Natural killer cell (primary cell): ENCODE data around the gene RPL19. TPM values are rescaled to one million over a fixed set of nuclear protein-coding genes. Genes with fewer than 3 reads are reported as not detected.

Experiments used
- ATAC-seq, 3 donors: fragments of 150-1000 bp in 2 of 3; fragments of 200-7000 bp in 1 of 3; cut with Tn5 transposase; 1 replicate in 1 of 3; 2 replicates in 2 of 3; pipeline ENCODE4 v1.10.0; 2021; ENCODE audit warnings: mild to moderate bottlenecking in 2 of 3, moderate library complexity in 2 of 3
- DNase-seq, 2 donors: peaks; one replicate each; pipeline versions ENCODE4 v3.0.0 to v3.0.0-alpha.2; 2013 to 2021; ENCODE audit warnings: mixed read lengths in 1 of 2
- H3K27ac ChIP-seq: one replicate; pipeline ENCODE4 v1.5.1; 2013; ENCODE audit warnings: mild to moderate bottlenecking, low read length
- H3K27me3 ChIP-seq: one replicate; pipeline ENCODE4 v1.6.1; 2013; ENCODE audit warnings: low read length; ENCODE audit not compliant: control insufficient read depth, insufficient read depth
- H3K36me3 ChIP-seq: one replicate; pipeline ENCODE4 v1.6.1; 2013; ENCODE audit warnings: low read length; ENCODE audit not compliant: control insufficient read depth, insufficient read depth
- H3K4me1 ChIP-seq: one replicate; pipeline ENCODE4 v1.6.1; 2013; ENCODE audit warnings: low read length; ENCODE audit not compliant: control insufficient read depth, insufficient read depth
- H3K4me3 ChIP-seq: one replicate; pipeline ENCODE4 v1.5.1; 2013; ENCODE audit warnings: low read length
- H3K9me3 ChIP-seq: one replicate; pipeline ENCODE4 v1.6.1; 2013; ENCODE audit warnings: low read length; ENCODE audit not compliant: control insufficient read depth, insufficient read depth
- H3K27ac Mint-ChIP-seq, 2 donors: one replicate each; pipeline ENCODE4 v1.8.0; 2022; ENCODE audit warnings: mild to moderate bottlenecking in 2 of 2, mixed read lengths in 2 of 2, moderate library complexity in 1 of 2
- H3K27me3 Mint-ChIP-seq, 2 donors: one replicate each; pipeline ENCODE4 v1.8.0; 2022; ENCODE audit warnings: low read depth in 2 of 2, mixed read lengths in 2 of 2
- H3K36me3 Mint-ChIP-seq: one replicate; pipeline ENCODE4 v1.8.0; 2022; ENCODE audit warnings: mixed read lengths
- H3K4me1 Mint-ChIP-seq, 2 donors: one replicate each; pipeline ENCODE4 v1.8.0; 2022; ENCODE audit warnings: mixed read lengths in 2 of 2
- H3K4me3 Mint-ChIP-seq: one replicate; pipeline ENCODE4 v1.8.0; 2022; ENCODE audit warnings: mild to moderate bottlenecking, moderate library complexity, mixed read lengths
- H3K9me3 Mint-ChIP-seq, 2 donors: one replicate each; pipeline ENCODE4 v1.8.0; 2022; ENCODE audit warnings: mixed read lengths in 2 of 2
- CTCF ChIP-seq: fragments of 200-600 bp; IDR thresholded peaks from one replicate; pipeline ENCODE4 v1.8.0; 2022; ENCODE audit warnings: antibody characterized with exemption
- WGBS: methylation state at CpG from one replicate; pipeline ENCODE4 v1.1.7; 2013; ENCODE audit warnings: missing lambda C conversion rate; ENCODE audit not compliant: insufficient coverage; 5-methylcytosine and 5-hydroxymethylcytosine counted together
- intact Hi-C: fragments of 100-400 bp; cut with micrococcal nuclease; formaldehyde crosslinking; loops from one replicate; pipeline ENCODE4 v1.14.2; 2022
- total RNA-seq, 4 donors: library from RNA; stranded (reverse); fragments of 120-200 nt in 1 of 4; gene quantifications; one replicate each; pipeline versions ENCODE4 v1.2.3 to v1.2.4, GENCODE V29; 2013 to 2022

RPL19 gene
- total RNA-seq, 3 donors from 2014 or later (not counting 1 experiment from before 2014, with no cell fraction given) = 1,182 to 1,484 (median 1,482) TPM

DNA sequence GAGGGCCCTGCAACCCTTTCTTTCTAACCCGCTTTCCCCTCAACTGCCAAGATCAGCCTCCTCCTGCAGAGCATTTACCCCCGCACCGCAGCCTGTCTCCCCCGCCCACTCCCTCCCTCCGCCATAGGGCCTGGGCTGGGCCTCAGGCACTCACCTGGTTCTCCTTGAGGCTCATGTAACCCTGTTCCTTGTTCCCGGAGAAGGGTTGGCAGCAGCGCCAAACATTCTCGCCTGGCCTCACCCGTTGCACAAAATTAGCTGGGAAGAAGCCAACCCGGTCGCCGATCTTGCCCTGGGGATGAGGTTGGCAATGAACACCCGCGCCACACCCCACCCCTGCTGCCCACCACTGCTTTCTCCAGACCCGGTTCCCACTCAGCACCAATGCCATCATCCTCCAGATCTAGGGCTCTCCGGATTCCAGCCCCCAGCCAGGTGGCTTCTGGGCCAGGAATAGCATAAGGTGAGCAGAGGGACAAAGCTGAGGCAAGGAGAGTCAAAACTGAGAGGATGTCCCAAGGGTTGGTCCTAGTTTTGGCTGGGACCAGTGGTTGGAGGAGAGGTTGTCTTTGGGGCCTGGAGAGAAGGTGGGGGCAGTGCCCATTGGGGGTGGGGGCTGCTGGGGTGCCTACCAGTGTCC, 12.9 kb downstream of the RPL19 start:
- DNase-seq = no peak
- Mint-ChIP-seq H3K4me3 (no peak overlapping the region), H3K4me1 (peaks cover 0 to 15% of the 10 kb centered on the region in 2 donors), H3K9me3 (no peaks in the 10 kb centered on the region), H3K27me3 (peaks cover 14 to 29% of the 10 kb centered on the region in 2 donors), H3K27ac (no peak overlapping the region), H3K36me3 (no peaks in the 10 kb centered on the region)
- no peak overlapping the region for H3K4me3 ChIP-seq
- no peaks in the 10 kb centered on the region for H3K9me3 ChIP-seq
- peaks cover 10% of the 10 kb centered on the region for H3K27me3 ChIP-seq
- no peak for ATAC-seq
- no peak for TF ChIP-seq CTCF
- H3K36me3 ChIP-seq = no peaks in the 10 kb centered on the region
- intact Hi-C loops = no loop called here
- no peak overlapping the region for H3K27ac ChIP-seq
- peaks cover 28% of the 10 kb centered on the region for H3K4me1 ChIP-seq
- 88% methylated on average over 16 of the region's 16 CpGs for WGBS

GRCh38 chr17:39213852-39214251, 13.8 kb downstream of the RPL19 start:
- Histone ChIP-seq H3K4me1 (peaks cover 19% of the 10 kb centered on the region), H3K9me3 (no peaks in the 10 kb centered on the region), H3K36me3 (no peaks in the 10 kb centered on the region), H3K4me3 (no peak overlapping the region), H3K27me3 (peaks cover 10% of the 10 kb centered on the region), H3K27ac (no peak overlapping the region)
- DNase-seq = no peak
- Mint-ChIP-seq H3K27me3 (peaks cover 16 to 30% of the 10 kb centered on the region in 2 donors), H3K27ac (no peak overlapping the region), H3K4me1 (peaks cover 0 to 18% of the 10 kb centered on the region in 2 donors), H3K36me3 (no peaks in the 10 kb centered on the region), H3K9me3 (no peaks in the 10 kb centered on the region), H3K4me3 (no peak overlapping the region)
- TF ChIP-seq CTCF = no peak
- no peak for ATAC-seq
- intact Hi-C loops = no loop called here
- WGBS = 84% methylated on average over 9 of the region's 9 CpGs

DNA sequence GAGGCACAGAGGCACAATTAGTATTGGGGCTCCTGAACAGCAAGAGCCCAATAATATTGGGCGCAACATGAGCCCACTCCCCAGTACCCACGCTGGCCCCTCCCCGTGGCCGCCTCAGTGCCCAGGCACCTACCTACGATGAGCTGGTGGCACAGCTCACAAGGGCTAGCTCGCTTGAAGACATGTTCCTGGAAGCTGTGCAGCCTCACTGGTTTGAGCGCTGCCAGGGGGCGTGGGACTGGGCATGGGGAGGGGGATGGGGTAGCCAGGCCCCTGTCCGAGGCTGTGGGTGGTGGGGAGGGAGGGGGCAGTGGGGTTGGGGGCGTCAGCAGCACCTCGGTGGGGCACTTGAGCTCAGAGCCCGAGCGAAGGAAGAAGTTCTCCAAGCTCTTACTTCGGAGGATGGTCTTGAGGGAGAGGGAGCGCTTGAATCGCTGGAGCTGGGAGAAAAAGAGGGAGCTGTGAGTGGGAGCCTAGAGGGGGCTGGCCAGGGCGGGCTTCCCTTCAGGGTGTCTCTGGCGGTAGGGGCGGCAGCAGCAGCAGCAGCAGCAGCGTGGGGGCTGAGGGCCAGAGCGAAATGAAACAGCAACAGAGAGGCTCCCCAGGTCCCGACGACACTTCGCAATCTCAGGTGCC, 17.8 kb downstream of the RPL19 start:
- 23% methylated on average over 24 of the region's 24 CpGs for WGBS
- no peak overlapping the region for H3K27ac Mint-ChIP-seq
- H3K9me3 ChIP-seq = no peaks in the 10 kb centered on the region
- peaks cover 24 to 33% of the 10 kb centered on the region in 2 donors for H3K27me3 Mint-ChIP-seq
- H3K4me1 ChIP-seq = no peaks in the 10 kb centered on the region
- intact Hi-C loops = no loop called here
- no peak for DNase-seq
- H3K36me3 ChIP-seq = no peaks in the 10 kb centered on the region
- no peaks in the 10 kb centered on the region for H3K36me3 Mint-ChIP-seq
- ATAC-seq = no peak
- H3K4me3 ChIP-seq = no peak overlapping the region
- TF ChIP-seq CTCF = no peak
- H3K9me3 Mint-ChIP-seq = no peaks in the 10 kb centered on the region
- peaks cover 0 to 4% of the 10 kb centered on the region in 2 donors for H3K4me1 Mint-ChIP-seq
- H3K27ac ChIP-seq = no peak overlapping the region
- H3K27me3 ChIP-seq = no peaks in the 10 kb centered on the region
- no peak overlapping the region for H3K4me3 Mint-ChIP-seq
